ENCODE measurements around the gene GMFB. TPM values are rescaled to one million over a fixed set of nuclear protein-coding genes. Genes with fewer than 3 reads are reported as not detected.

Gene GMFB
- total and polyA plus RNA-seq, 10 of the 15 experiments (the other 5 are each of a cell fraction or from before 2014, with no cell fraction given), result 29.3 to 71.0 (median 50.8) TPM

- no peak for TF ChIP-seq ZNF687 (IDR thresholded peaks at IDR 0.05)
These were observed 7.8 kb downstream of the GMFB start (continued) for GRCh38 chr14:54480830-54481562.

GRCh38 chr14:54478636-54479215 lies 10.1 kb downstream of the GMFB start:
- RAD21 ChIA-PET (ENCODE audit: unreplicated experiment), result no interaction called here
- CTCF ChIA-PET, result no interaction called here
- WGBS (ENCODE audit: insufficient coverage, insufficient replicate concordance, low lambda C conversion rate, missing lambda C conversion rate), result 96% methylated on average over 3 of the region's 3 CpGs
- Histone ChIP-seq H3K27ac (ENCODE audit: control insufficient read depth, insufficient read depth) (no peak overlapping the region), H3K36me3 (ENCODE audit: control insufficient read depth in 2 of 2, insufficient read depth in 2 of 2, low read length in 1 of 2) (peaks cover 0 to 6% of the 10 kb centered on the region in 2 experiments; a peak in 2 of 4 replicates), H3K79me2 (ENCODE audit: control insufficient read depth, insufficient read depth, low read length) (peaks cover 21% of the 10 kb centered on the region), H2AFZ (ENCODE audit: control insufficient read depth, low read depth, low read length) (no peak overlapping the region), H3K9ac (ENCODE audit: control insufficient read depth, insufficient read depth, low read length) (no peak overlapping the region), H3K4me2 (ENCODE audit: control insufficient read depth, insufficient read depth) (no peak overlapping the region), H3K9me3 (replicated peaks; ENCODE audit: control insufficient read depth, insufficient read depth, low read length) (no peaks in the 10 kb centered on the region), H3K4me3 (no peak overlapping the region), H4K20me1 (ENCODE audit: control insufficient read depth, insufficient read depth) (no peaks in the 10 kb centered on the region), H3K4me1 (ENCODE audit: control insufficient read depth, insufficient read depth, low read length) (peaks cover 10% of the 10 kb centered on the region), H3K27me3 (replicated peaks in 1 of 2; ENCODE audit: control insufficient read depth in 2 of 2, insufficient read depth in 2 of 2, low read length in 1 of 2) (no peaks in the 10 kb centered on the region)
- BruUV-seq (replicated peaks), result TSS peak; percentile 10
- POLR2A ChIA-PET, result no interaction called here
- ATAC-seq (no peak), FAIRE-seq (no peak), DNase-seq (ENCODE audit: low read depth, low spot score) (no peak)
- intact Hi-C loops (cut with micrococcal nuclease; ENCODE audit: unreplicated experiment), result no loop called here
- in situ Hi-C loops (cut with MboI), result no loop called here
- SMC1A ChIA-PET (ENCODE audit: uncharacterized antibody, unreplicated experiment), result no interaction called here
- TF ChIP-seq CTCF (IDR thresholded peaks at IDR 0.05 in 2 of 3, conservative IDR thresholded peaks at IDR 0.05 in 1 of 3; ENCODE audit: control insufficient read depth in 2 of 3, extremely low read depth in 1 of 3, insufficient read depth in 1 of 3, low read depth in 3 of 3, low read length in 3 of 3) (no peak), BACH1 (IDR thresholded peaks at IDR 0.05; ENCODE audit: borderline replicate concordance) (no peak)
